Activated B cell treated with CpG ODN at 0.5 μM for 24 hours (primary cell): ENCODE results near the gene ELOVL1. TPM values are rescaled to one million over a fixed set of nuclear protein-coding genes. Genes with fewer than 3 reads are reported as not detected.

Source experiments
- ATAC-seq: fragments of 200-7000 bp; cut with Tn5 transposase; one replicate; pipeline ENCODE4 v1.10.0; 2021; ENCODE audit warnings: low read depth, mild to moderate bottlenecking, moderate library complexity
- CTCF ChIA-PET: fragments of 350-600 bp; sonication (Branson Sonifier 250); formaldehyde crosslinking; loops from one replicate; lab custom pipeline; 2021; ENCODE audit warnings: antibody characterized with exemption; lab: Charles Lee
- POLR2A ChIA-PET: fragments of 350-600 bp; sonication (Branson Sonifier 250); formaldehyde crosslinking; loops from one replicate; lab custom pipeline; 2021; ENCODE audit warnings: antibody characterized with exemption; lab: Charles Lee
- DNase-seq: peaks from one replicate; pipeline ENCODE4 v3.0.0; 2022
- H3K27ac Mint-ChIP-seq: one replicate; pipeline ENCODE4 v1.8.0; 2020; ENCODE audit warnings: mixed read lengths
- H3K27me3 Mint-ChIP-seq: one replicate; pipeline ENCODE4 v1.8.0; 2021; ENCODE audit warnings: mixed read lengths
- H3K36me3 Mint-ChIP-seq: one replicate; pipeline ENCODE4 v1.8.0; 2021; ENCODE audit warnings: low read depth, mixed read lengths
- H3K4me1 Mint-ChIP-seq: one replicate; pipeline ENCODE4 v1.8.0; 2021; ENCODE audit warnings: mixed read lengths
- H3K4me3 Mint-ChIP-seq: one replicate; pipeline ENCODE4 v1.8.0; 2020; ENCODE audit warnings: mild to moderate bottlenecking, mixed read lengths
- H3K9me3 Mint-ChIP-seq: one replicate; pipeline ENCODE4 v1.8.0; 2020; ENCODE audit warnings: mixed read lengths
- CTCF ChIP-seq: fragments of 200-600 bp; IDR thresholded peaks from one replicate; pipeline ENCODE4 v1.8.0; 2022; ENCODE audit warnings: antibody characterized with exemption, mild to moderate bottlenecking
- intact Hi-C: fragments of 100-400 bp; cut with micrococcal nuclease; formaldehyde crosslinking; loops from one replicate; pipeline ENCODE4 v1.15.1; 2024
- total RNA-seq: library from RNA; stranded (reverse); gene quantifications from 2 replicates; pipeline ENCODE4 v1.2.3, GENCODE V29; 2022

The ELOVL1 gene
- total RNA-seq, 1 donor from 2014 or later, result 84.2 TPM

- DNase-seq (no peak), ATAC-seq (no peak)
- ChIA-PET CTCF (interaction anchor here (1.9 kb wide), 1 partner anchor 50 kb away, joined by 5 read pairs; no protein-coding TSS in a partner anchor), POLR2A (interaction anchor here (0.5 to 0.6 kb wide), 2 partner anchors 9 to 13 kb away, joined by 5 to 6 read pairs; no protein-coding TSS in a partner anchor)
- Mint-ChIP-seq H3K4me3 (no peak overlapping the region), H3K36me3 (peaks cover 64% of the 10 kb centered on the region), H3K27me3 (no peaks in the 10 kb centered on the region), H3K9me3 (no peaks in the 10 kb centered on the region), H3K4me1 (peaks cover 39% of the 10 kb centered on the region), H3K27ac (no peak overlapping the region)
- TF ChIP-seq CTCF, result no peak
- intact Hi-C loops, result loop anchor here (10.0 kb wide), 1 partner anchor 679 kb away; the partner anchor contains the start of gene YBX1
These were observed 3.8 kb downstream of the ELOVL1 start for GRCh38 chr1:43363935-43364525.

GRCh38 chr1:43363283-43363934 lies 4.4 kb downstream of the ELOVL1 start:
- no peaks in the 10 kb centered on the region for H3K27me3 Mint-ChIP-seq
- ATAC-seq (no peak), DNase-seq (no peak)
- intact Hi-C loops, result loop anchor here (10.0 kb wide), 1 partner anchor 679 kb away; the partner anchor contains the start of gene YBX1
- H3K9me3 Mint-ChIP-seq, result no peaks in the 10 kb centered on the region
- H3K4me3 Mint-ChIP-seq, result no peak overlapping the region
- ChIA-PET CTCF (interaction anchor here (1.9 kb wide), 1 partner anchor 51 kb away, joined by 5 read pairs; no protein-coding TSS in a partner anchor), POLR2A (interaction anchor here (0.5 to 0.6 kb wide), 2 partner anchors 8 to 14 kb away, joined by 5 to 6 read pairs; no protein-coding TSS in a partner anchor)
- TF ChIP-seq CTCF, result no peak
- no peak overlapping the region for H3K27ac Mint-ChIP-seq
- H3K4me1 Mint-ChIP-seq, result peaks cover 35% of the 10 kb centered on the region
- H3K36me3 Mint-ChIP-seq, result peaks cover 64% of the 10 kb centered on the region

- no peak for TF ChIP-seq CTCF
- Mint-ChIP-seq H3K4me1 (peaks cover 23% of the 10 kb centered on the region), H3K9me3 (no peaks in the 10 kb centered on the region), H3K27me3 (no peaks in the 10 kb centered on the region), H3K36me3 (peaks cover 53% of the 10 kb centered on the region), H3K4me3 (no peak overlapping the region), H3K27ac (no peak overlapping the region)
- no peak for ATAC-seq
- CTCF ChIA-PET, result no interaction called here
- intact Hi-C loops, result loop anchor here (10.0 kb wide), 1 partner anchor 676 kb away; the partner anchor contains the start of gene YBX1
- DNase-seq, result no peak
- POLR2A ChIA-PET, result no interaction called here
These were observed 7.2 kb downstream of the ELOVL1 start for GRCh38 chr1:43360616-43361015.

- ChIA-PET POLR2A (interaction anchor here (0.6 to 2.0 kb wide), 2 partner anchors 8 to 37 kb away, joined by 3 to 108 read pairs; partner anchors contain the start of gene ELOVL1), CTCF (no interaction called here)
- no peak for TF ChIP-seq CTCF
- Mint-ChIP-seq H3K4me3 (peak overlapping the region; percentile 91), H3K4me1 (peaks cover 16% of the 10 kb centered on the region), H3K9me3 (no peaks in the 10 kb centered on the region), H3K36me3 (peaks cover 46% of the 10 kb centered on the region), H3K27ac (no peak overlapping the region), H3K27me3 (no peaks in the 10 kb centered on the region)
- no peak for DNase-seq
- intact Hi-C loops, result loop anchor here (2.0 to 10.0 kb wide), 4 partner anchors 93 to 675 kb away; partner anchors contain the start of genes ATP6V0B, B4GALT2, CFAP57 and DPH2
- ATAC-seq, result no peak
These were observed 8.1 kb downstream of the ELOVL1 start for GRCh38 chr1:43359696-43360095.
